Fibroblast of lung (primary cell): ENCODE measurements around the gene TPM4.

Source experiments
- EZH2 ChIP-seq: IDR thresholded peaks from 2 replicates; pipeline ENCODE4 v1.5.1; 2012; ENCODE audit warnings: low read length, control low read depth, mild to moderate bottlenecking; ENCODE audit errors: missing control alignments
- TF ChIP-seq, protein P1 (sequence below), 2 donors: IDR thresholded peaks in 1 of 2; conservative IDR thresholded peaks in 1 of 2; 1 replicate in 1 of 2; 2 replicates in 1 of 2; pipeline ENCODE4 v1.5.1; 2011 to 2012; ENCODE audit warnings: low read length in 2 of 2, control low read depth in 1 of 2, inconsistent platforms in 1 of 2, low read depth in 1 of 2, mild to moderate bottlenecking in 1 of 2

DNA sequence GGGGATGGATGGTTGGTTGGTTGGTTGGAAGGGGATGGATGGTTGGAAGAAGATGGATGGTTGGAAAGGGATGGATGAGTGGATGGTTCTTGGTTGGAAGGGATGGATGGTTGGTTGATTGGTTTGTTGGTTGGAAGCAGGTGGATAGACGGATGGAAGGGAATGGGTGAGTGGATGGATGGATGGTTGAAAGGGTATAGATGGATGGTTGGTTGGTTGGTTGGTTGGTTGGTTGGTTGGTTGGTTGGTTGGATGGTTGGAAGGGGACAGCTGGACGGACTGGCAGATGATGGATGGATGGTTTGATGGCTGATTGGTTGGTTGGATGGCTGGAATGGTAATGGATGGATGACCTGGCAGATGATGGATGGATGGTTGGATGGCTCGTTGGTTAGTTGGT lies 55.4 kb downstream of the TPM4 start:
- no peak for TF ChIP-seq EZH2
- TF ChIP-seq, protein P1, sequence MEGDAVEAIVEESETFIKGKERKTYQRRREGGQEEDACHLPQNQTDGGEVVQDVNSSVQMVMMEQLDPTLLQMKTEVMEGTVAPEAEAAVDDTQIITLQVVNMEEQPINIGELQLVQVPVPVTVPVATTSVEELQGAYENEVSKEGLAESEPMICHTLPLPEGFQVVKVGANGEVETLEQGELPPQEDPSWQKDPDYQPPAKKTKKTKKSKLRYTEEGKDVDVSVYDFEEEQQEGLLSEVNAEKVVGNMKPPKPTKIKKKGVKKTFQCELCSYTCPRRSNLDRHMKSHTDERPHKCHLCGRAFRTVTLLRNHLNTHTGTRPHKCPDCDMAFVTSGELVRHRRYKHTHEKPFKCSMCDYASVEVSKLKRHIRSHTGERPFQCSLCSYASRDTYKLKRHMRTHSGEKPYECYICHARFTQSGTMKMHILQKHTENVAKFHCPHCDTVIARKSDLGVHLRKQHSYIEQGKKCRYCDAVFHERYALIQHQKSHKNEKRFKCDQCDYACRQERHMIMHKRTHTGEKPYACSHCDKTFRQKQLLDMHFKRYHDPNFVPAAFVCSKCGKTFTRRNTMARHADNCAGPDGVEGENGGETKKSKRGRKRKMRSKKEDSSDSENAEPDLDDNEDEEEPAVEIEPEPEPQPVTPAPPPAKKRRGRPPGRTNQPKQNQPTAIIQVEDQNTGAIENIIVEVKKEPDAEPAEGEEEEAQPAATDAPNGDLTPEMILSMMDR (conservative IDR thresholded peaks at IDR 0.05 in 1 of 2, IDR thresholded peaks at IDR 0.05 in 1 of 2; ENCODE audit: low read depth in 1 of 2, low read length in 2 of 2), result no peak
